Measurements from ENCODE around the gene SCN4A.

- TF ChIP-seq SUZ12 (IDR thresholded peaks at IDR 0.05; ENCODE audit: extremely low read depth, insufficient read depth, insufficient read length) (no peak), ZNF274 (IDR thresholded peaks at IDR 0.05; ENCODE audit: low read depth, low read length) (no peak)
Measured at GRCh38 chr17:64016231-64016784, 43.6 kb upstream of the SCN4A start.
